Astrocyte (in vitro differentiated cells and primary cell): Measurements from ENCODE around the gene EVC. TPM values are rescaled to one million over a fixed set of nuclear protein-coding genes. Genes with fewer than 3 reads are reported as not detected.

Experiments used
- DNase-seq: peaks from one replicate; pipeline ENCODE4 v3.0.0-alpha.2; 2010; ENCODE audit warnings: low read depth
- FAIRE-seq: peaks from 2 replicates; lab custom pipeline; 2011; peaks lifted over from hg19 to GRCh38; lab: Jason Lieb, UNC
- H2AFZ ChIP-seq: 2 replicates; pipeline ENCODE4 v1.6.0; 2012; ENCODE audit warnings: low read depth, low read length, inconsistent platforms
- H3K27ac ChIP-seq: 2 replicates; pipeline ENCODE4 v1.5.1; 2011; ENCODE audit warnings: low read depth, low read length, inconsistent platforms
- H3K27me3 ChIP-seq: 2 replicates; pipeline ENCODE4 v1.6.0; 2011; ENCODE audit warnings: low read length, inconsistent platforms; ENCODE audit not compliant: insufficient read depth
- H3K36me3 ChIP-seq: 2 replicates; pipeline ENCODE4 v1.5.1; 2011; ENCODE audit warnings: low read length, inconsistent platforms; ENCODE audit not compliant: insufficient read depth
- H3K4me1 ChIP-seq: 2 replicates; pipeline ENCODE4 v1.5.1; 2011; ENCODE audit warnings: low read length, inconsistent platforms; ENCODE audit not compliant: insufficient read depth
- H3K4me2 ChIP-seq: 2 replicates; pipeline ENCODE4 v1.6.0; 2012; ENCODE audit warnings: low read length, inconsistent platforms
- H3K4me3 ChIP-seq: 2 replicates; pipeline ENCODE4 v1.5.1; 2011; ENCODE audit warnings: low read depth, mild to moderate bottlenecking, low read length, inconsistent platforms; ENCODE audit not compliant: insufficient read depth
- H3K79me2 ChIP-seq: 2 replicates; pipeline ENCODE4 v1.6.0; 2012; ENCODE audit warnings: mild to moderate bottlenecking, low read length, inconsistent platforms; ENCODE audit not compliant: insufficient read depth
- H3K9ac ChIP-seq: 2 replicates; pipeline ENCODE4 v1.6.0; 2012; ENCODE audit warnings: mild to moderate bottlenecking, low read length, inconsistent platforms
- H3K9me3 ChIP-seq: 2 replicates; pipeline ENCODE4 v1.5.1; 2012; ENCODE audit warnings: low read depth, mild to moderate bottlenecking, low read length, inconsistent platforms; ENCODE audit not compliant: insufficient read depth
- H4K20me1 ChIP-seq: 2 replicates; pipeline ENCODE4 v1.6.0; 2012; ENCODE audit warnings: low read length, inconsistent platforms; ENCODE audit not compliant: insufficient read depth
- H3K27ac Mint-ChIP-seq: one replicate; pipeline ENCODE4 v1.8.0; 2021; ENCODE audit warnings: mild to moderate bottlenecking, mixed read lengths; ENCODE audit not compliant: unreplicated experiment
- H3K27me3 Mint-ChIP-seq: one replicate; pipeline ENCODE4 v1.8.0; 2021; ENCODE audit warnings: low read depth, mixed read lengths; ENCODE audit not compliant: unreplicated experiment
- H3K36me3 Mint-ChIP-seq: one replicate; pipeline ENCODE4 v1.8.0; 2021; ENCODE audit warnings: low read depth, mixed read lengths; ENCODE audit not compliant: unreplicated experiment
- H3K4me1 Mint-ChIP-seq: one replicate; pipeline ENCODE4 v1.8.0; 2021; ENCODE audit warnings: low read depth, mixed read lengths; ENCODE audit not compliant: unreplicated experiment
- H3K4me3 Mint-ChIP-seq: one replicate; pipeline ENCODE4 v1.8.0; 2021; ENCODE audit warnings: mild to moderate bottlenecking, moderate library complexity, mixed read lengths; ENCODE audit not compliant: unreplicated experiment
- H3K9me3 Mint-ChIP-seq: one replicate; pipeline ENCODE4 v1.8.0; 2021; ENCODE audit warnings: mild to moderate bottlenecking, mixed read lengths; ENCODE audit not compliant: unreplicated experiment
- CTCF ChIP-seq: IDR thresholded peaks from 2 replicates; pipeline ENCODE4 v1.5.1; 2011; ENCODE audit warnings: low read depth, mild to moderate bottlenecking, inconsistent platforms, low read length, moderate library complexity; ENCODE audit not compliant: insufficient read depth
- EZH2 ChIP-seq: IDR thresholded peaks from 2 replicates; pipeline ENCODE4 v1.6.1; 2012; ENCODE audit warnings: mild to moderate bottlenecking, low read length, inconsistent platforms; ENCODE audit not compliant: insufficient read depth
- total RNA-seq: library from RNA; stranded (reverse); gene quantifications from 2 replicates; pipeline ENCODE4 v1.2.1, GENCODE V29; 2021

EVC gene
- total RNA-seq, 1 donor from 2014 or later = 23.9 TPM

GRCh38 chr4:5730436-5730835 lies 19.4 kb downstream of the EVC start:
- Histone ChIP-seq H4K20me1 (peaks cover 54% of the 10 kb centered on the region), H3K36me3 (peaks cover 52% of the 10 kb centered on the region), H3K4me2 (no peak overlapping the region), H3K4me1 (no peaks in the 10 kb centered on the region), H3K9ac (no peak overlapping the region), H3K27me3 (no peaks in the 10 kb centered on the region), H3K79me2 (peaks cover 41% of the 10 kb centered on the region), H2AFZ (no peak overlapping the region), H3K27ac (no peak overlapping the region), H3K4me3 (no peak overlapping the region), H3K9me3 (no peaks in the 10 kb centered on the region)
- DNase-seq (no peak), FAIRE-seq (no peak)
- no peak overlapping the region for H3K27ac Mint-ChIP-seq
- peaks cover 36% of the 10 kb centered on the region for H3K36me3 Mint-ChIP-seq
- H3K4me3 Mint-ChIP-seq = no peak overlapping the region
- no peak for TF ChIP-seq CTCF
- no peak for TF ChIP-seq EZH2
- peaks cover 3% of the 10 kb centered on the region for H3K9me3 Mint-ChIP-seq
- H3K27me3 Mint-ChIP-seq = no peaks in the 10 kb centered on the region
- peaks cover 6% of the 10 kb centered on the region for H3K4me1 Mint-ChIP-seq

GRCh38 chr4:5730993-5731990 lies 20.3 kb downstream of the EVC start:
- no peaks in the 10 kb centered on the region for H3K9me3 ChIP-seq
- Mint-ChIP-seq H3K4me3 (no peak overlapping the region), H3K36me3 (peaks cover 27% of the 10 kb centered on the region), H3K9me3 (peaks cover 3% of the 10 kb centered on the region), H3K4me1 (peaks cover 6% of the 10 kb centered on the region), H3K27me3 (no peaks in the 10 kb centered on the region), H3K27ac (no peak overlapping the region)
- DNase-seq = no peak
- no peaks in the 10 kb centered on the region for H3K4me1 ChIP-seq
- H3K4me3 ChIP-seq = no peak overlapping the region
- no peak for FAIRE-seq
- H3K9ac ChIP-seq = no peak overlapping the region
- peaks cover 54% of the 10 kb centered on the region for H3K36me3 ChIP-seq
- H3K27ac ChIP-seq = no peak overlapping the region
- no peak overlapping the region for H2AFZ ChIP-seq
- TF ChIP-seq EZH2 (no peak), CTCF (no peak)
- no peaks in the 10 kb centered on the region for H3K27me3 ChIP-seq
- peaks cover 33% of the 10 kb centered on the region for H3K79me2 ChIP-seq
- H4K20me1 ChIP-seq = peaks cover 45% of the 10 kb centered on the region
- H3K4me2 ChIP-seq = no peak overlapping the region

- H3K9ac ChIP-seq = no peak overlapping the region
- H3K4me3 ChIP-seq = no peak overlapping the region
- Mint-ChIP-seq H3K36me3 (peaks cover 29% of the 10 kb centered on the region), H3K4me1 (peaks cover 6% of the 10 kb centered on the region), H3K27me3 (no peaks in the 10 kb centered on the region), H3K4me3 (no peak overlapping the region), H3K27ac (no peak overlapping the region), H3K9me3 (peaks cover 3% of the 10 kb centered on the region)
- H3K4me2 ChIP-seq = no peak overlapping the region
- H3K79me2 ChIP-seq = peaks cover 31% of the 10 kb centered on the region
- H3K27ac ChIP-seq = no peak overlapping the region
- H3K36me3 ChIP-seq = peaks cover 54% of the 10 kb centered on the region
- peaks cover 45% of the 10 kb centered on the region for H4K20me1 ChIP-seq
- no peak for DNase-seq
- H2AFZ ChIP-seq = no peak overlapping the region
- H3K9me3 ChIP-seq = no peaks in the 10 kb centered on the region
- H3K27me3 ChIP-seq = no peaks in the 10 kb centered on the region
- no peaks in the 10 kb centered on the region for H3K4me1 ChIP-seq
- FAIRE-seq = no peak
- TF ChIP-seq CTCF (no peak), EZH2 (no peak)
These were observed 21.2 kb downstream of the EVC start for GRCh38 chr4:5732158-5732557.
